ENCODE measurements around the gene SDR42E2. TPM values are rescaled to one million over a fixed set of nuclear protein-coding genes. Genes with fewer than 3 reads are reported as not detected.
"Not testable (repeated sequence)": the region's sequence is repeated elsewhere in the genome, so short reads cannot be mapped to it uniquely, and the experiment has no call there.

SDR42E2 gene
- total RNA-seq, 1 donor from 2014 or later: 0.12 TPM

GRCh38 chr16:22213801-22214200, 51.5 kb downstream of the SDR42E2 start:
- no peak overlapping the region for H3K4me3 ChIP-seq (ENCODE audit: low read depth, low read length)
- no peak for TF ChIP-seq CTCF (conservative IDR thresholded peaks at IDR 0.05; ENCODE audit: low read depth, low read length)
- no peak for DNase-seq (ENCODE audit: low read depth)

GRCh38 chr16:22214402-22214801, 52.1 kb downstream of the SDR42E2 start:
- DNase-seq (ENCODE audit: low read depth): no peak
- no peak for TF ChIP-seq CTCF (conservative IDR thresholded peaks at IDR 0.05; ENCODE audit: low read depth, low read length)
- H3K4me3 ChIP-seq (ENCODE audit: low read depth, low read length): no peak overlapping the region

GRCh38 chr16:22214889-22215288, 52.6 kb downstream of the SDR42E2 start:
- no peak for DNase-seq (ENCODE audit: low read depth)
- no peak for TF ChIP-seq CTCF (conservative IDR thresholded peaks at IDR 0.05; ENCODE audit: low read depth, low read length)
- H3K4me3 ChIP-seq (ENCODE audit: low read depth, low read length): no peak overlapping the region

- DNase-seq (ENCODE audit: low read depth): no peak
- TF ChIP-seq CTCF (conservative IDR thresholded peaks at IDR 0.05; ENCODE audit: low read depth, low read length): no peak
- no peak overlapping the region for H3K4me3 ChIP-seq (ENCODE audit: low read depth, low read length)
Measured at GRCh38 chr16:22216191-22216831, 54.0 kb downstream of the SDR42E2 start.

- DNase-seq (ENCODE audit: low read depth); H3K4me3 ChIP-seq (ENCODE audit: low read depth, low read length): not testable (repeated sequence)
Measured at GRCh38 chr16:22216832-22217225, 54.5 kb downstream of the SDR42E2 start.

- no peak for TF ChIP-seq CTCF (conservative IDR thresholded peaks at IDR 0.05; ENCODE audit: low read depth, low read length)
- no peak for DNase-seq (ENCODE audit: low read depth)
- no peak overlapping the region for H3K4me3 ChIP-seq (ENCODE audit: low read depth, low read length)
Measured at GRCh38 chr16:22217890-22218730, 55.8 kb downstream of the SDR42E2 start.

DNA sequence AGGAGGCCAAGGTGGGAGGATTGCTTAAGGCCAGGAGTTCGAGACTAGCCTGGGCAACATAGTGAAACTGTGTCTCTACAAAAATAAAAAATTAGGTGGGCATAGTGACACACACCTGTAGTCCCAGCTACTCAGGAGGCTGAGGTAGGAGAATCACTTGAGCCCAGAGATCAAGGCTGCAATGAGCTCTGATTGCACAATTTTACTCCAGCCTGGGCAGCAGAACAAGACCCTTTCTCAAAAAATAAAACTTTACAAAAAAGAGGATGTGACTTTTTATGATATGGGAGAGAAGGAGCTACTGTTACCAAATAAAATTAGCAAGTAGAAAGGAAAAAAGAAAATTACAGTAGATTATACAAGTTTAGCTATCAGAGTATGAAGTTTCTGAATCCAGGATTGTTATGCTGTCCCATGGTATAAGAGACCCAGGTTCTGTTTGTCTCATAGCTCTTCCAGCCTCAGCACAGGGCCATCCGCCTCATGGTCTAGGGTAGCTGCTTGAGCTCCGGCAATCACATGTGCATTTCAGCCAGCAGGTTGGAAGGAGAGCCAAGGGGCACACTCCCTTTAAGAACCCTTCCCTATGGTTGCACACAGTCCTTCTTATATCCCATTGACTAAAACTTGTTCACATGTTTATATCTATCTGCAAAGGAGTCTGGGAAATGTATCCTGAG, 57.2 kb downstream of the SDR42E2 start:
- DNase-seq (ENCODE audit: low read depth): no peak
- H3K4me3 ChIP-seq (ENCODE audit: low read depth, low read length): no peak overlapping the region
- TF ChIP-seq CTCF (conservative IDR thresholded peaks at IDR 0.05; ENCODE audit: low read depth, low read length): no peak

All from epithelial cell of proximal tubule (primary cell).